OCI-LY7 (cell line): ENCODE measurements around the gene RPL13. TPM values are rescaled to one million over a fixed set of nuclear protein-coding genes. Genes with fewer than 3 reads are reported as not detected.

Experiments used
- BruUV-seq: library from RNA; stranded (reverse); fragments of 400-500 nt; replicated peaks from 2 replicates; lab custom pipeline; 2021; lab: Mats Ljungman, UMichigan
- CTCF ChIA-PET: fragments of 300-600 bp; sonication (Branson Sonifier 250); formaldehyde crosslinking; loops from one replicate; lab custom pipeline; 2022; ENCODE audit warnings: antibody characterized with exemption; ENCODE audit not compliant: unreplicated experiment; lab: Charles Lee
- POLR2A ChIA-PET: fragments of 300-600 bp; sonication (Branson Sonifier 250); formaldehyde crosslinking; loops from one replicate; lab custom pipeline; 2022; ENCODE audit warnings: antibody characterized with exemption; lab: Charles Lee
- DNase-seq: peaks from one replicate; pipeline ENCODE4 v3.0.0-alpha.2; 2015; ENCODE audit warnings: low spot score
- H2AFZ ChIP-seq: fragments of 200-600 bp; sonication (generic), shearing (Covaris generic); 2 replicates; pipeline ENCODE4 v1.6.1; 2014; ENCODE audit warnings: mild to moderate bottlenecking, antibody characterized with exemption, low read length, moderate library complexity
- H3K27ac ChIP-seq: fragments of 200-600 bp; sonication (generic); 2 replicates; pipeline ENCODE4 v1.5.1; 2014; ENCODE audit warnings: mixed run types, low read depth, mild to moderate bottlenecking, moderate library complexity, low read length, inconsistent platforms; ENCODE audit not compliant: poor library complexity, severe bottlenecking
- H3K36me3 ChIP-seq: fragments of 200-600 bp; sonication (generic); 2 replicates; pipeline ENCODE4 v1.6.1; 2014; ENCODE audit warnings: mild to moderate bottlenecking, antibody characterized with exemption, low read length, moderate library complexity, mixed read lengths; ENCODE audit not compliant: insufficient read depth
- H3K4me1 ChIP-seq: fragments of 200-600 bp; sonication (generic); 2 replicates; pipeline ENCODE4 v1.5.1; 2014; ENCODE audit warnings: mild to moderate bottlenecking, low read length; ENCODE audit not compliant: insufficient read depth, poor library complexity, severe bottlenecking
- H3K4me2 ChIP-seq: fragments of 200-600 bp; sonication (generic); 2 replicates; pipeline ENCODE4 v1.6.1; 2014; ENCODE audit warnings: mild to moderate bottlenecking, low read length
- H3K4me3 ChIP-seq: fragments of 200-600 bp; sonication (generic); 2 replicates; pipeline ENCODE4 v1.5.1; 2014; ENCODE audit warnings: mild to moderate bottlenecking, low read depth, low read length; ENCODE audit not compliant: poor library complexity, severe bottlenecking
- H3K79me2 ChIP-seq: fragments of 200-600 bp; sonication (generic); 2 replicates; pipeline ENCODE4 v1.6.1; 2016; ENCODE audit warnings: low read depth, mild to moderate bottlenecking, low read length, moderate library complexity, mixed read lengths; ENCODE audit not compliant: insufficient read depth
- H3K9me2 ChIP-seq: fragments of 200-600 bp; sonication (generic); 2 replicates; pipeline ENCODE4 v1.6.1; 2016; ENCODE audit warnings: mild to moderate bottlenecking, low read length, mixed read lengths; ENCODE audit not compliant: insufficient read depth
- H3K9me3 ChIP-seq: fragments of 200-600 bp; sonication (generic); 2 replicates; pipeline ENCODE4 v1.6.1; 2014; ENCODE audit warnings: mild to moderate bottlenecking, mixed run types, low read length, mixed read lengths
- H4K20me1 ChIP-seq: fragments of 200-600 bp; sonication (generic); 2 replicates; pipeline ENCODE4 v1.6.1; 2014; ENCODE audit warnings: mild to moderate bottlenecking, antibody characterized with exemption, low read length, moderate library complexity, mixed read lengths; ENCODE audit not compliant: insufficient read depth
- EZH2phosphoT487 ChIP-seq: fragments of 200-600 bp; sonication (generic); IDR thresholded peaks from 2 replicates; pipeline ENCODE4 v1.6.1; 2018; ENCODE audit warnings: low read depth, borderline replicate concordance, mild to moderate bottlenecking, mixed run types, antibody characterized with exemption, low read length, moderate library complexity, mixed read lengths
- intact Hi-C: fragments of 100-400 bp; cut with micrococcal nuclease; formaldehyde crosslinking; loops from one replicate; pipeline ENCODE4 v1.10.0; 2022; ENCODE audit not compliant: unreplicated experiment
- total RNA-seq, 2 experiments: library from RNA; depleted of rRNA in 1 of 2; stranded (reverse); fragments of >200 nt in 1 of 2; shearing (Covaris generic) in 1 of 2; gene quantifications; 2 replicates each; pipeline ENCODE4 v1.2.3, GENCODE V29; 2014 to 2022
- TF ChIP-seq, protein P1 (sequence below): fragments of 200-600 bp; sonication (generic); conservative IDR thresholded peaks from 2 replicates; pipeline ENCODE4 v1.5.1; 2014; ENCODE audit warnings: mild to moderate bottlenecking, antibody characterized with exemption, low read length, moderate library complexity, mixed read lengths

RPL13 gene
- total RNA-seq, 2 experiments from 2014 or later = 2,928 to 9,791 TPM

GRCh38 chr16:89525146-89525913, 35.2 kb upstream of the RPL13 start:
- no TSS peak for BruUV-seq
- TF ChIP-seq, protein P1, sequence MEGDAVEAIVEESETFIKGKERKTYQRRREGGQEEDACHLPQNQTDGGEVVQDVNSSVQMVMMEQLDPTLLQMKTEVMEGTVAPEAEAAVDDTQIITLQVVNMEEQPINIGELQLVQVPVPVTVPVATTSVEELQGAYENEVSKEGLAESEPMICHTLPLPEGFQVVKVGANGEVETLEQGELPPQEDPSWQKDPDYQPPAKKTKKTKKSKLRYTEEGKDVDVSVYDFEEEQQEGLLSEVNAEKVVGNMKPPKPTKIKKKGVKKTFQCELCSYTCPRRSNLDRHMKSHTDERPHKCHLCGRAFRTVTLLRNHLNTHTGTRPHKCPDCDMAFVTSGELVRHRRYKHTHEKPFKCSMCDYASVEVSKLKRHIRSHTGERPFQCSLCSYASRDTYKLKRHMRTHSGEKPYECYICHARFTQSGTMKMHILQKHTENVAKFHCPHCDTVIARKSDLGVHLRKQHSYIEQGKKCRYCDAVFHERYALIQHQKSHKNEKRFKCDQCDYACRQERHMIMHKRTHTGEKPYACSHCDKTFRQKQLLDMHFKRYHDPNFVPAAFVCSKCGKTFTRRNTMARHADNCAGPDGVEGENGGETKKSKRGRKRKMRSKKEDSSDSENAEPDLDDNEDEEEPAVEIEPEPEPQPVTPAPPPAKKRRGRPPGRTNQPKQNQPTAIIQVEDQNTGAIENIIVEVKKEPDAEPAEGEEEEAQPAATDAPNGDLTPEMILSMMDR = peak; percentile 61
- TF ChIP-seq EZH2phosphoT487 = no peak
- peak; percentile 26 for DNase-seq
- Histone ChIP-seq H3K79me2 (no peaks in the 10 kb centered on the region), H3K4me3 (no peak overlapping the region), H2AFZ (no peak overlapping the region), H3K27ac (peak overlapping the region; percentile 3), H3K4me1 (peaks cover 14% of the 10 kb centered on the region), H3K4me2 (0 out of 2 replicates have a peak overlapping the region, but pooled peaks have one; percentile 5), H3K9me3 (no peaks in the 10 kb centered on the region), H3K9me2 (no peaks in the 10 kb centered on the region), H3K36me3 (peaks cover 89% of the 10 kb centered on the region), H4K20me1 (no peaks in the 10 kb centered on the region)
- intact Hi-C loops = no loop called here
- CTCF ChIA-PET = interaction anchor here (0.5 kb wide), 1 partner anchor 211 kb away, joined by 3 read pairs; no protein-coding TSS in a partner anchor
- POLR2A ChIA-PET = interaction anchor here (0.6 to 0.8 kb wide), 2 partner anchors 18 to 24 kb away, joined by 4 to 7 read pairs; no protein-coding TSS in a partner anchor

GRCh38 chr16:89529097-89529496, 31.4 kb upstream of the RPL13 start:
- ChIA-PET CTCF (no interaction called here), POLR2A (interaction anchor here (0.6 kb wide), 2 partner anchors 14 to 22 kb away, joined by 3 read pairs; no protein-coding TSS in a partner anchor)
- Histone ChIP-seq H4K20me1 (no peaks in the 10 kb centered on the region), H3K4me1 (peaks cover 18% of the 10 kb centered on the region), H3K36me3 (peaks cover 89% of the 10 kb centered on the region), H3K4me2 (no peak overlapping the region), H3K79me2 (no peaks in the 10 kb centered on the region), H3K9me3 (no peaks in the 10 kb centered on the region), H2AFZ (no peak overlapping the region), H3K9me2 (no peaks in the 10 kb centered on the region), H3K4me3 (no peak overlapping the region), H3K27ac (no peak overlapping the region)
- BruUV-seq = no TSS peak
- TF ChIP-seq, protein P1 = no peak
- TF ChIP-seq EZH2phosphoT487 = no peak
- DNase-seq = no peak
- intact Hi-C loops = no loop called here
